GM18873 (cell line): ENCODE data around the gene GMPR.
"Not testable (repeated sequence)": the region's sequence is repeated elsewhere in the genome, so short reads cannot be mapped to it uniquely, and the experiment has no call there.

ENCODE experiments used
- ATAC-seq: cut with Tn5 transposase; IDR thresholded peaks from one replicate; pipeline ENCODE4 v1.9.1; 2021; ENCODE audit warnings: mild to moderate bottlenecking, moderate library complexity, moderate number of reproducible peaks; ENCODE audit not compliant: unreplicated experiment, low FRiP score

The GMPR gene

DNA sequence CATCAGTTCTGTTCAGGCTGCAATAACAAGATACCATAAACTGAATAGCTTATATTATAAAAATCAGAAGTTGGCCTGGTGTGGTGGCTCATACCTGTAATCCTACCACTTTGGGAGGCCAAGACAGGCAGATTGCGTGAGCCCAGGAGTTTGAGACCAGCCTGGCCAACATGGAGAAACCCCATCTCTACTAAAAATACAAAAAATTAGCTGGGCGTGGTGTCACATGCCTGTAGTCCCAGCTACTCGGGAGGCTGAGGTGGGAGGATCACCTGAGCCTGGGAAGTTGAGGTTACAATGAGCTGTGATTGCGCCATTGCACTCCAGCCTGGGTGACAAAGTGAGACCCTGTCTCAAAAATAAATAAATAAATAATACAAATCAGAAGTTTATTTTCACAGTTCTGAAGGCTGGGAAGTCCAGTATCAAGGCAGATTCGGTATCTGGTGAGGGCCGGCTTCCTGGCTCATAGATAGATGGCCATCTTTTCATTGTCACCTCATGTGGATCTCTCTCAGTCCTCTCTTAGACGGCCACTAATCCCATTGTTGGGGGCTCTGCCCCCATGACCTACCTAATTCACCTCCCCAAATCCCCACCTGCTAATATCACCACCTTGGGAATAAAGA, 31.2 kb downstream of the GMPR start:
- ATAC-seq, result not testable (repeated sequence)

DNA sequence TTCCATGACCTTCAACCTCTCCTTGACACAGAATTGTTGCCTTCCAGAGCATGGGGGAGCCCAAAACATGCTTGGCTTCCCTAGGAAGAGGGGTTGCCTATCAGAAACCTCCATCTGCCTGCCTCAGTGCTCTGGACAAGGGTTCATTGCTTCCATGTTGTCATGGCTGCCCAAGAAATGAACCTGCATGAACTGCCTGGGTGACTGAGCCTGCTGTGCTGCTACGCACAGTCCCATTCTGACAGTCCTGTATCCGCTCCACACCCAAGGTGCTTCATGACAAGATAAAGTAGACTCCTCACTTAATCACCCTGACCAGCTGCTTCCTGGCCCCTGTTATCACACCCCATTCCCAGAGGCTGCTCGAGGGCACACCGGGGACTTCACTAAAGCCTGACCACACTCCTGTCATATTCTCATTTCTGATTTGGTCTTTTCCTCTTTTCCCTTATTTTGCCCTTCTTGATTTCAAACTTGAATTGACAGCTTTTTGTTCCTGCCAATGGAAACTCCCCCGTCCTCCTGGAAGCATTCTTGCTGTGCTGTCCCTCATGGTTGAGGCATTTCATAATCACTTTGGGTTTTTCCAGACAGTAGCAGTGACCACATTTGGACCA, 31.9 kb downstream of the GMPR start:
- no peak for ATAC-seq

DNA sequence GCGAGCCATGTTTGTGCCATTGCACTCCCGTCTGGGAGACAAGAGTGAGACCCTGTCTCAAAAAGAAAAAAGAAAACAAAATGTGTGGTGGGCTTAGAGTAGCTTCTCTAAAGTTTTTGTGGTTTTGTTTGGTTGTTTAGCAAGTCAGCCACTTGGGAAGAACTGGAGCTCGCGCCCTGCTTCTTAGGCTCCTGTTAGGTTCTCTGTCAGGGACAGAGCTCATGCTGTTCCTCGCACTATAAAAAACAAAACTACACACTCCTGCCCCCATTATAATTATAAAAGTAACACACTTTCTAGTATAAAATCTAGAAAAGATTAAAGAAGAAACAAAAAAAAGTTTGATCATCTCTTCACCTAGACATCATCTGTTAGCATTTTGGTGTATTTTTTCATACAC, 33.0 kb downstream of the GMPR start:
- ATAC-seq, result no peak

DNA sequence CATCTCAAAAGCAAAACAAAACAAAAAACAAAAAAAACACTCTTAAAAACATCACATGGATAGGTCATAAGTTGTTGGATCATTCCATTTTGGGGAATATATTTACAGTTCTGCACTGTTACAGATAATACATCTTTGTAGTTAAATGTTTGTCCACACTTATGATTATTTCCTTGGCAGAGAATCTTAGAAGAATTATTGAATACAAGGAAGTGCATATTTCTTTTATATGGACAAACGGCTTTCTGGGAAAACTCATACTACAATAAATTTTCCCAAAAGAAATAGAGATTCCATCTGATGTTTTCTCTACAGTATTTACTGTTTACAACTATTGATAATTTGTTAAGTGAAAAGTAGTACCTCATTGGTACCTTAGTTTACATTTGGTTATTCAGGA, 33.8 kb downstream of the GMPR start:
- no peak for ATAC-seq

DNA sequence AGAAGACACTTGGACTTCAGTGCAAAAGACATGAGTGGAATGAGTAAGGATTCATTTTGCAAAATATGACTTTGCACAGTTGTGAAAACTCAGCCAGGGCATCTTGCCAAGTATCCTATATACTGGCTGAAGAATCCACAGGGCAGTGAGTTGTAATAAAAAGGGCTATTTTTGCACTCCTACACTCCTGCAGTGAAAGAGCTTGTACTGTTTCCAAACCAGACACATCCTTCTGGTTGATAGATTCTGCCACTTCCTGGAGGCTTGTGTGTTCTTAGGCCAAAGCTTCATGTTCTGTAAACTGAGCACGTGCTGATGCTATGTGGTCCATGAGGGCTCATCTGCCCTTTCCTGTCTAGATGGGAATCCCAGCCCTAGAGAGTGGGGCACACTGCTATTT, 34.9 kb downstream of the GMPR start:
- ATAC-seq, result no peak

DNA sequence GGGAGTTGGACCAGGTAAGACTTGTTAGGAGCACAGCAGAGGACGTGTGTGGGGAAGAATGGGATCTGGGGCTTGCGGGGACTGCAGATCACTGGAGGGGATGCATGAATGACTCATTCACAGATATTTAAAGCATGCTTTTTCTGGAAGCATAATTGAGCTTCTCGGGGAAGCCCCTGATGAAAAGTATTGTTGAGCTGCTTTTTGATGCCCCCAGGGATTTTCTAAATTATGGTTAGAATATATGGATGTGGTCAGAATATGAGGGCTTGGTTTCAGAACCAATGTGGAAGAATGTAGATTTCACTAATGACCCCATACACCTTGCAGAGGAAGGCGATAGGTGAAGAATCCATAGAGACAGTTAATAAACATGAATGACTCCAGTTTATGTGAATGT, 36.1 kb downstream of the GMPR start:
- ATAC-seq, result no peak

DNA sequence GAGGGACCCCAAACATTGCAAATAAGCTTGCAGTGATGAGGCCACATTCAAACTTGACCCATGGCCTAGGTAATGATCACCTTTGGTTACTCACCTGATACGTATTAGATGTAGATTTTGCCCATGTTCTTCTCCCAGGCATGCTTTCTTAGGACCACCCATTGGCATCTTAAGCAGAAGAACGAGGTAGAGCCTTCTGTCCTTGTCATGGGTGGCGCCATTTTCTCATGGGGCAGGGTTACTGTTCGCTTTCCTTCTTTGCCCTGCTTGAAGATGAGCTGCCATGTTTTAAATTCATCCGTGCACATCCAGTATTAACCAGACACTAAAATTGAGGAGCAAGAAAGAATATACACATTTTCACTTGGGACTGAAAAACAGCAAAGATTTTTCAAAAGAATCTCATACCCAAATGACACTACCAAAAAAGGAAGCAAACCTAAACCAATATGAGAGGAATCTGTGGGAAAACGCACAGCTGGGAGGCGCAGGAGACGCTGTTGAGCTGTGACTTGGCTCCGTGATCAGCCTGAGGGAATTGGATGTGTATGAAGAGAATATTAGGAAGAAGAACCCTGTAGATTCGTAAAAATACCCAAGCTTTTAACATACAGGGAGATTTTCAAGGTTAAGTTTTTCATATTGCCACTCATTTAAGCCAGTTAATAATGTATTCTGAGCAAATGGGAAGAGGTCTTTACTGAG, 36.6 kb downstream of the GMPR start:
- ATAC-seq, result no peak

DNA sequence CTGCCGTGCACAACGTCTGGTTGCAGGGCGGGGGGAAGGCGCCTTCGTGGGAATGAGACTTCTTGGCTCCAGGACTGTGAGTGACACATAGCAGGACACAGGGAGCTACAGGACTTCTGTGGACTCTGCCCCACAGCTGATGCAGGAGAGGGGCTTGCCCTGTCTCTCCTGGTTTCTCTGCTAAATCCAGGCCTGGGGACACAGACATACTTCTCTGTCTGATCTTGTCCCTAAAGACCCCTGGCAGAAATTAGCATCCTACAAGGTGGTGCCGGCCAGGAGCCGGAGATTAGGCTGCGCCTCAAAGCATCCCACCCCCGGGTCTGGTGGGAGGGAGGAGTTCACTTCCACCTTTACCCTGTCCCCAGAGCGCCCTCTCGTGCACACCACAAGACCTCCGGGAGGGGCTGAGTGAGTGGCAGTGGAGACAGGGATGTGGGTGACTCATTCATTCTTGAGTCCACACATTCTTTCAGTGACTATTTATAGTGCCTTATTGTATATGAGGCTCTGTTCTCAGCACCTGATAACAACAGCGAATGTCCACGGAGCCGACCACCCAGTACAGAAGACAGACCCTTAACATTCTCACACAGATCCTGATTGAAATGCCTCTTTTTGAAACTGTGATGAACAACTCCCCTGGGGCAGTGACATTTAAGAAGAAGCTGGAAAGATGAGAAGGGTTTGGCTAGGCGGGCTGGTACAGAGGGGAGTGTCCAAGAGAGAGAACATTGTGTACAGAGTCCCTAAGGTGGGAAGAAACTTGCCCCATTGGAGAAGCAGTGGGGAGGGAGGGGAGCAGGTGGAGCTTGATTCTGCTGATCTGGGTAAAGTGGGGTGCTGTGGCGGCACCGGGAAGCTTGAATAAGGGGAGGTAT, 39.0 kb downstream of the GMPR start:
- no peak for ATAC-seq

DNA sequence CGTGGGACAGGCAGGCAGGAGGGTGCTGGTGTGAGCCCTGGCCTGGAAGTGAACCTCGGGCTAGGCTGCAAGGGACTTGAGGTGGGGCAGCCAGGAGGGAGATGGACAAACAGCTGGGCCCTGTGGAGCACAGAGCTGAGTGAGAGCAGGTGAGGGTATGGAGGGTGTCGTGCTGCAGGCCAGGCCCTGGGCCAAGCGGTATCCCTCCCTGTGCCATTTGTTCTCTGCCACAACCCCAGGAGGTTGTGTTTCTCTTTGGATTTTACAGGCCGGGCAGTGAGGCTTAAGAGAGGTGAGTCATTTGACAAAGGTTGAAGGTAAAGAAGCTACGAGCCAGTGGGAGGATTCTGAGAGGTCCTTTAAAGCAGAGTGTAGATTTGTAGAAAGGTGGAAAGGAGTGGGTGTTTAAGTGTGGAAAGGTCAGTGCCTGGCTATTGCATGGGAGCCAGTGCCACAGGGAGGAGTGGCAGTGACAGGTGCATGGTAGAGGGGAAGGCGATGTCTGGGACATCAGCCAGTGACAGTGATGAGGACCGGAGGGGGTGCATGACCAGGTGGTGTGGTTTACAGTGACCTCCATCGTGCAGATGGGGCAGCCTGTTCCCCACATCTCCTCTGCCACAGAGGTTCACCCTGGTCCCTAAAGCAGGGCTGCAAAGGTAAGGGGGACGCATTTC, 39.8 kb downstream of the GMPR start:
- no peak for ATAC-seq

DNA sequence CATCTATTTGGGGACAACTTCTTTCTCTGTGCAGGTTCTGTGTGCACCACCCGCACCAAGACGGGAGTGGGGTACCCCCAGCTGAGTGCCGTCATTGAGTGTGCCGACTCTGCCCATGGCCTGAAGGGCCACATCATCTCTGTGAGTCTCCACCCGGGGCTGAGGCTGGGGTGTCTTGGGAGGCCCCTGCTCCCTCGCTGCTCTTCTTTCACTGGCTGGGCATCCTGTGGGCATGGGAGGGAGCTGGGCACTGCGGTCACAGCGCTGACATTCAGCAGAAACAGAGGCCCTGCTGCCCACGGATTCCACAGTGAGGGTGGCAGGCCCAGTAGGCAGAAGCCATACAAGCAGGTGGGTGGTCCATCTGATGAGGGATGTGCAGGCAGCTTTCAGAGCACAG, 40.4 kb downstream of the GMPR start:
- no peak for ATAC-seq

DNA sequence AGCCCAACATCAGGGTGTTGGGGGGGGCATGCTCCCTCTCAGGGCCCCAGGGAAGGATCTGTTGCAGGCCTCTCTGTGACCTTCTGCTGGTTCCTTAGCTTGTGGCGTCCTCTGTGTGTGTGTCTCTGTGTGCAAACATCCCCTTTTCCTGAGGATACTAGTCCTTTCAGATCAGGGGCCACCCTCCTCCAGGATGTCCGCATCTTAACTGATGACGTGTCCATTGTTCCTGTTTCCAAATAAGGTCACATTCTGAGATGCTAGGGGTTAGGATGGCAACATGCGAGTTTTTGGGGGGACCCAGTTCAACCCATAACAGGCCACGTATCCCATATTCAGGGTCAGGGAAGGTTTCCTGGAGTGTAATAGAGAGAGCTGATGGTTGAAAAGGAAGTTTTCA, 40.9 kb downstream of the GMPR start:
- ATAC-seq, result no peak

DNA sequence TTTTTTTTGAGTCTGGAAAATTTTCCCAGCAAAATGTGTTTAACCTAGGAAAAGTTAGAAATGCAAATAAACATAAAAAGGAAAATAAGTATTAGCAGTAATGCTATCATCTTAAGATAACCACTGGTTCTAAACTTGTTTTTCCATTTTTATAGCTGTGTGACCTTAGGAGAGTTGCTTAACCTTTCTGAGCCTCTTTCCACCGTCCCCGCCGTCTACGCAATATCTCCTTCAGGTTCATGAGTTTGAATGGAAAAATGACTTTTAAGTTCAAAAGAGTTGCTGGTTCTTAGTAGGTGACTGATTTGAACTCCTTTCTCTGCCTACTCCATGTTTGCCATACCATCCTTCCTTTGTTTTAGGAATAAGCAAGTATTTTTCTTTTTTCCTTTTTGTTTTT, 44.0 kb downstream of the GMPR start:
- ATAC-seq, result no peak

DNA sequence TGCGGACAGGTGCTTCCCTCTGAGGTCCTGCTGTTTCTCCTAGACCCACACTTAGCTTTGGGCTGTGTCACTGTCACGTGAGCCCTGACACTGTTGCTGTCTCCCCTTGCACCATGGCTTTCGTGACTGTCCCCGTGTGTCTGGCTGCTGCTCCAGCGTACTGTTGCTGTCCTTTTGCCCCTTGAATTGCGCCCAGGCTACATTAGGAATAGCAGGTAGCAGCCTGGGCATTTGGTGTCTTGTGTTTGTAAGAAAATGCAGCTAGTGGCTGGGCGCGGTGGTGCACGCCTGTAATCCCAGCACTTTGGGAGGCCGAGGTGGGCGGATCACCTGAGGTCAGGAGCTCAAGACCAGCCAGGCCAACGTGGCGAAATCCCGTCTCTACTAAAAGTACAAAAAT, 46.1 kb downstream of the GMPR start:
- no peak for ATAC-seq

DNA sequence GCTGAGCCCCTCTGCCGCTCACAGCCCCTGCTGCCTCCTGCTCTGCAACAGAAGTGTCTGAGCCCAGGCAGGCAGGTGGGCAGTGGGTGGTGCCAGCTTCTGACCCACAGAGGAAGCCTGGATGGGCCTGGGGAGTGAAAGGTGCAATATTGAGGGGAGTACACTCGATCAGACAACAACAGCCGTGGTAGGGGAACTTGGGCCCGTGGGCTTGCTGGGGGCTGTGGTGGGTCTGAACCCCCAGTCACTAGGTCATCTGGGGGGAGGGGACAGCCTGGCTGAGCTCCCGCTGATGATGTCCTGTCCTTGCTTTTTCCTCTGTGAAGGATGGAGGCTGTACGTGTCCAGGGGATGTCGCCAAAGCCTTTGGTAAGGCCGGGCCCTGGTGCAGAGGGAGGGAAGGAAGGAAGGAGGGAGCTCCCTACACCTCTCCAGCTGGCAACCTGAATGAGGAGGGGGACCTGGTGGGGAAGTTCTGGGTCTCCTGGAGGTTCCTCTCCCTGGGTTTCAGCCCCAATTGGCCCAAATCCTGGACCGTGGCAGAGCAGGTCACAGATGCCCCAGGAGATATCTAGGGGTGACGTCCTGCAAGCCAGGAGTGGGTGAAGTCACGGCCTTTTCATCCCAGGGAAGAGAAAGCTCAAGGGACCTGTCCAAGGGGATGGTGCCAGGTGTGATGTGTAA, 47.2 kb downstream of the GMPR start:
- ATAC-seq, result no peak

DNA sequence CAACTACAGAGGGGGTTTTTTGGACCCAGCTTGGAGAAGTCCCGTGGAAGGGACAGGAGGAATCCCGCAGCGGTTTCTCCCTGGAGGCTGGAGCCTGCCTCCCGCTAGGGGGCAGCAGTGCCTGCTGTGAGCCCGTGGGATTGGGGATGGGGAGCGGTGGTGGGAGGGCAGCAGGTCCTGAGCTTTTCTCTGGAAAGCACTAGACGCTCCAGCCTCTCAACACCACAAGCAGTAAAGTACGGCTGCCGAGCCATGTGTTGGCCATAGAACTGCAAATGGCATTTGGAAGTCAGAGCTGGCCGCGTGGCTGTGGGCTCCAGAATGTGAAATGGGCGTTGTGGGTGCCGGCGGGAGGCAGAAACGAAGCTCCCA, 47.8 kb downstream of the GMPR start:
- ATAC-seq, result no peak

DNA sequence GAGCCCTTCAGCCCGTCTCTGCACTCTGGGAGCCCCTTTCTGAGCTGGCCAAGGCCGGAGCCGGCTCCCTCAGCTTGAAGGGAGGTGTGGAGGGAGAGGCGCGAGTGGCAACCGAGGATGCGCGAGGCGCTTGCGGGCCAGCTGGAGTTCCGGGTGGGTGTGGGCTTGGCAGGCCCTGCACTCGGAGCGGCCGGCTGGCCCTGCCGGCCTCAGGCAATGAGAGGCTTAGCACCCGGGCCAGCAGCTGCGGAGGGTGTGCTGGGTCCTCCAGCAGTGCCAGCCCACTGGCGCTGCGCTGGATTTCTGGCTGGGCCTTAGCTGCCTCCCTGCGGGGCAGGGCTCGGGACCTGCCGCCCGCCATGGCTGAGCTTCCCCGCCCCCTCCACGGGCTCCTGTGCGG, 49.8 kb downstream of the GMPR start:
- ATAC-seq, result no peak

DNA sequence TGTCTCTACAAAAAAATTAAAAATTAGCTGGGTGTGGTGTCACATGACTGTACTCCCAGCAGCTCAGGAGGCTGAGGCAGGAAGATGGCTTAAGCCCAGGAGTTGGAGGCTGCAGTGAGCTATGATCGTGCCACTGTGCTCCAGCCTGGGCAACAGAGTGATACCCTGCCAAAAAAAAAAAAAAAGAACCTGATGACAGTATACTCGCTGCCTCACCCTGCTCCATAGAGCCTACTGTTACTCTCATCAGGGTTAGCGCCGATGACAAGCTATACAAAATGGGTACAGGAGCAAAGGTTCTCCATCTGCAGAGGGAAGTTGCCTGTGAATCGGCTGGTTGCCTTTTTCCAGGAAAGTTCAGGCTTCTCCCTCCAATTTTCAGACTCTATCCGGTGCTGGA, 53.4 kb downstream of the GMPR start:
- ATAC-seq, result no peak

DNA sequence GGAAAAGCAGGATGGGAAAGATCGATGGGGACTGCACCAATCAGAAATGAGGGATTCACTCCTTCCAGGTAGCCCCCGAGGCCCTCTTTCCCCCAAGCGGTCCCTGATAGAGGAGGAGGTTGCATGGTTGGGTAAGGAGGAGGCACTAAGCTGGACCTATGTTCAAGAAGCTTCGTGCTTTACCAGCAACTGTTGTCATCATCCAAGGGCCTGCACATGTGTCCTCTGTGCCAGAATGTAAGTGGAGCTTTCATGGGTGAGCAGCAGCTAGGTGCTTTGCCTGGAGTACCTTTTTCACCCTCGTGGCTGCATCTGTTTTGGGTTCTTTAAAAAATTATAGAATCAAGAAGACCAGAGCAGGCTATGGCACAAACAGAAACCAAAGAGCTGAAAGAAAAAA, 54.0 kb downstream of the GMPR start:
- no peak for ATAC-seq

DNA sequence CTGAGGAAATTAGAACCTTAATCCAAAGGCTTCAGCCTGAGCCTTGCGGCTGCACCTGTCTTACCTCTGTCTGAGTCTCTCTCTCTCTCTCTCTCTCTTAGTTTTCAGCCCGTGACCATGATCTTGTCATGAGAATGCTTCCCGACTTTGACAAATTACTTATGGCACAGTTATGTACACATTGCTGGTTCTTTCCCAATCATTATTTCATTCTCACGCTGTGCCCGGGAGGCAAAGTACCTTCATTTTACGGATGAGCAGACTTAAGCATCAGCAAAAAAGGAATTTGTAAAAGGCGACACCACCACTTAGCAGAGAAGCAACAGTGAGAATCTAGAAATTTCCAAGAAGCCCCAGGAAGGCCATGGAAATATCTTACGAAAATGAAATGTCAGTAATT, 54.6 kb downstream of the GMPR start:
- ATAC-seq, result no peak

DNA sequence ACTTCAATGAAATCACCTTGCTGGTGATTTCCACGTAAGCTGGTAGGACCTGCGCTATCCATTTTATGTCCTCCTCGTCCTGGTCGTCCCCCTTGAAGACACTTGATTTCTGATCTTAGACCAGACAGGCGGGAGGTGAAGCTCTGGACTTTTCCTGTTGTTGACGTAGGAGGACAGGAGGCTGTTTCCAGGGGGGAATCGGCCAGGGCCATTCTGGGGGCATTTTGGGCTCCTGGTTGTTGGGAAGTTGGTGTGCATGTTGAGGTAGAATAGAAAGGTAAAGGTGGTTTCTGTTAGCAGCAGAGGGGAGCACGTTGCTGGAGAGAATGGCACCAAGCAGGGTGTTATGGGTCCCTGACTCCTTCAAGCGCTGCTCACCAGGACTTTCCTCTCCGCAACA, 56.0 kb downstream of the GMPR start:
- ATAC-seq, result no peak
